GM12891 (cell line): ENCODE results near the gene NDEL1.

Experiments used
- POLR2A ChIP-seq: IDR thresholded peaks from 2 replicates; pipeline ENCODE4 v1.6.1; 2011; ENCODE audit warnings: low read depth, low read length, control low read depth
- POLR2AphosphoS5 ChIP-seq: IDR thresholded peaks from 2 replicates; pipeline ENCODE4 v1.6.1; 2011; ENCODE audit warnings: low read depth, low read length, control low read depth
- TAF1 ChIP-seq: IDR thresholded peaks from 2 replicates; pipeline ENCODE4 v1.6.1; 2011; ENCODE audit warnings: low read depth, low read length, control low read depth

DNA sequence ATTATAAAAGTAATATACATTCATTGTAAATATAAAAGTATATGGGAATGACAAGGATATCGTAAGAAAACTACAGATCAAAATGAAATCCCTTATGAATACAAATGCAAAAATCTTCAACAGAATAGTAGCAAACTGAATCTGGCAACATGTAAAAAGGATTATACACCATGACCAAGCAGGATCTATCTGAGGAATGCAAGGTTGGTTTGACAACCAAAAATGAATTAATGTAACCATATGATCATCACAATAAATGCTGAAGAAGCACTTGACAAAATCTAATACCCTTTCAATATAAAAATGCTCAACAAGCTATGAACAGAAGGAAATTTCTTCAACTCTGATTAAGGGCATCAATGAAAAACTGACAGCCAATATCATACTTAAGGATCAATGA, 48.8 kb downstream of the NDEL1 start:
- TF ChIP-seq TAF1, result no peak
- no peak for TF ChIP-seq POLR2AphosphoS5
- no peak for TF ChIP-seq POLR2A
